ENCODE data around the gene DNAL4.

The DNAL4 gene

GRCh38 chr22:38744981-38745380 is 49.0 kb downstream of the DNAL4 start:
- FAIRE-seq (no peak), DNase-seq (ENCODE audit: insufficient read length, low spot score) (no peak)

GRCh38 chr22:38742176-38742942 is 51.6 kb downstream of the DNAL4 start:
- FAIRE-seq (no peak), DNase-seq (ENCODE audit: insufficient read length, low spot score) (no peak)

- FAIRE-seq: no peak
- no peak for DNase-seq (ENCODE audit: insufficient read length, low spot score)
These were observed 52.4 kb downstream of the DNAL4 start for GRCh38 chr22:38741576-38741975.

GRCh38 chr22:38741166-38741565 is 52.8 kb downstream of the DNAL4 start:
- FAIRE-seq (no peak), DNase-seq (ENCODE audit: insufficient read length, low spot score) (no peak)

- FAIRE-seq: no peak
- DNase-seq (ENCODE audit: insufficient read length, low spot score): no peak
These were observed 53.2 kb downstream of the DNAL4 start for GRCh38 chr22:38740754-38741153.

- FAIRE-seq (no peak), DNase-seq (ENCODE audit: insufficient read length, low spot score) (no peak)
These were observed 53.7 kb downstream of the DNAL4 start for GRCh38 chr22:38740116-38740723.

GRCh38 chr22:38739300-38740055 is 54.5 kb downstream of the DNAL4 start:
- DNase-seq (ENCODE audit: insufficient read length, low spot score) (no peak), FAIRE-seq (no peak)

- DNase-seq (ENCODE audit: insufficient read length, low spot score) (no peak), FAIRE-seq (no peak)
These were observed 55.4 kb downstream of the DNAL4 start for GRCh38 chr22:38738475-38739070.

- no peak for FAIRE-seq
- no peak for DNase-seq (ENCODE audit: insufficient read length, low spot score)
These were observed 56.5 kb downstream of the DNAL4 start for GRCh38 chr22:38737302-38738060.

GRCh38 chr22:38736257-38736570 is 57.7 kb downstream of the DNAL4 start:
- no peak for FAIRE-seq
- DNase-seq (ENCODE audit: insufficient read length, low spot score): no peak

GRCh38 chr22:38735465-38736256 is 58.3 kb downstream of the DNAL4 start:
- FAIRE-seq (no peak), DNase-seq (ENCODE audit: insufficient read length, low spot score) (no peak)

- FAIRE-seq: no peak
- DNase-seq (ENCODE audit: insufficient read length, low spot score): no peak
These were observed 58.8 kb downstream of the DNAL4 start for GRCh38 chr22:38735126-38735464.

GRCh38 chr22:38734421-38735100 is 59.4 kb downstream of the DNAL4 start:
- no peak for FAIRE-seq
- DNase-seq (ENCODE audit: insufficient read length, low spot score): no peak

- no peak for FAIRE-seq
- no peak for DNase-seq (ENCODE audit: insufficient read length, low spot score)
These were observed 60.1 kb downstream of the DNAL4 start for GRCh38 chr22:38733724-38734381.

GRCh38 chr22:38733329-38733723 is 60.6 kb downstream of the DNAL4 start:
- FAIRE-seq (peak; percentile 61), DNase-seq (ENCODE audit: insufficient read length, low spot score) (no peak)

- FAIRE-seq (no peak), DNase-seq (ENCODE audit: insufficient read length, low spot score) (no peak)
These were observed 61.6 kb downstream of the DNAL4 start for GRCh38 chr22:38732251-38732815.

GRCh38 chr22:38731703-38732161 is 62.2 kb downstream of the DNAL4 start:
- no peak for DNase-seq (ENCODE audit: insufficient read length, low spot score)

GRCh38 chr22:38730411-38730871 is 63.5 kb downstream of the DNAL4 start:
- FAIRE-seq (no peak), DNase-seq (ENCODE audit: insufficient read length, low spot score) (no peak)

More at GRCh38 chr22:38731703-38732161, 62.2 kb downstream of the DNAL4 start:
- FAIRE-seq: no peak
